HepG2 (cell line): ENCODE results near the gene WDR43. TPM values are rescaled to one million over a fixed set of nuclear protein-coding genes. Genes with fewer than 3 reads are reported as not detected.

Source experiments
- AHR ChIP-seq: IDR thresholded peaks from 2 replicates; pipeline ENCODE4 v1.6.1; 2018; ENCODE audit warnings: missing genetic modification reagents, missing compliant biosample characterization
- ATF1 ChIP-seq: IDR thresholded peaks from 2 replicates; pipeline ENCODE4 v1.6.1; 2016; ENCODE audit warnings: mild to moderate bottlenecking, control low read depth
- CEBPB ChIP-seq: IDR thresholded peaks from 2 replicates; pipeline ENCODE4 v1.6.1; 2011; ENCODE audit warnings: low read depth, low read length, improper control_type of control experiment, borderline replicate concordance
- ELF1 ChIP-seq: sonication (generic); formaldehyde crosslinking; IDR thresholded peaks from 2 replicates; pipeline ENCODE4 v1.4.0; 2020; ENCODE audit warnings: missing genetic modification reagents
- GABPB1 ChIP-seq: IDR thresholded peaks from 2 replicates; pipeline ENCODE4 v1.6.1; 2016; ENCODE audit warnings: mild to moderate bottlenecking, missing genetic modification reagents, moderate library complexity, missing compliant biosample characterization
- HIVEP1 ChIP-seq: sonication (generic); formaldehyde crosslinking; IDR thresholded peaks from 2 replicates; pipeline ENCODE4 v1.4.0; 2020; ENCODE audit warnings: mild to moderate bottlenecking, missing genetic modification reagents
- MBD4 ChIP-seq: IDR thresholded peaks from 2 replicates; pipeline ENCODE4 v1.6.1; 2012; ENCODE audit warnings: low read length, inconsistent platforms, borderline replicate concordance
- NFATC3 ChIP-seq: sonication (generic); formaldehyde crosslinking; IDR thresholded peaks from 2 replicates; pipeline ENCODE4 v1.5.1; 2020; ENCODE audit warnings: mild to moderate bottlenecking, missing genetic modification reagents
- NRL ChIP-seq: sonication (generic); formaldehyde crosslinking; IDR thresholded peaks from 2 replicates; pipeline ENCODE4 v1.5.0; 2020; ENCODE audit warnings: missing genetic modification reagents, mild to moderate bottlenecking, moderate library complexity, borderline replicate concordance
- PAX8 ChIP-seq: sonication (generic); formaldehyde crosslinking; IDR thresholded peaks from 2 replicates; pipeline ENCODE4 v1.8.0; 2022; ENCODE audit warnings: mild to moderate bottlenecking, missing genetic modification reagents, borderline replicate concordance
- SNAPC2 ChIP-seq: sonication (generic); formaldehyde crosslinking; IDR thresholded peaks from 2 replicates; pipeline ENCODE4 v1.8.1; 2022; ENCODE audit warnings: mild to moderate bottlenecking, missing genetic modification reagents
- ZBTB4 ChIP-seq: sonication (generic); formaldehyde crosslinking; IDR thresholded peaks from 2 replicates; pipeline ENCODE4 v1.4.0; 2020; ENCODE audit warnings: missing genetic modification reagents, mild to moderate bottlenecking, borderline replicate concordance
- ZNF225 ChIP-seq: sonication (generic); formaldehyde crosslinking; IDR thresholded peaks from 2 replicates; pipeline ENCODE4 v1.4.0; 2020; ENCODE audit warnings: mild to moderate bottlenecking, missing genetic modification reagents
- ZNF263 ChIP-seq: sonication (generic); formaldehyde crosslinking; IDR thresholded peaks from 2 replicates; pipeline ENCODE4 v1.4.0; 2020; ENCODE audit warnings: missing genetic modification reagents
- ZNF703 ChIP-seq: sonication (generic); formaldehyde crosslinking; IDR thresholded peaks from 2 replicates; pipeline ENCODE4 v1.5.1; 2020; ENCODE audit warnings: missing genetic modification reagents, mild to moderate bottlenecking, moderate library complexity, borderline replicate concordance
- ZSCAN20 ChIP-seq: sonication (generic); formaldehyde crosslinking; IDR thresholded peaks from 2 replicates; pipeline ENCODE4 v1.4.0; 2020; ENCODE audit warnings: missing genetic modification reagents, mild to moderate bottlenecking, borderline replicate concordance
- polyA plus RNA-seq, 8 experiments: library from polyadenylated mRNA; depleted of rRNA in 3 of 8; stranded (reverse) in 7 of 8; unstranded in 1 of 8; fragments of >200 nt; fragmentation: Illumina TruSeq in 4 of 8; extraction: Trizol in 4 of 8; gene quantifications; 2 replicates each; pipeline versions ENCODE4 v1.2.1 to v1.2.3, GENCODE V29; 2011 to 2016; ENCODE audit warnings: low read depth in 4 of 8, missing spikeins in 1 of 8, mixed read lengths in 1 of 8; ENCODE audit not compliant: insufficient read depth in 1 of 8
- total RNA-seq, 5 experiments: library from RNA; depleted of rRNA; stranded (reverse); fragments of >200 nt; fragmentation: Illumina TruSeq; extraction: Trizol; gene quantifications; 2 replicates each; pipeline ENCODE4 v1.2.3, GENCODE V29; 2016; ENCODE audit warnings: low read depth in 1 of 5
- TF ChIP-seq, protein P1 (sequence below): sonication (generic); formaldehyde crosslinking; IDR thresholded peaks from 2 replicates; pipeline ENCODE4 v1.8.1; 2022; ENCODE audit warnings: low read depth, mild to moderate bottlenecking, missing genetic modification reagents
- TF ChIP-seq, protein P2 (sequence below): sonication (generic); formaldehyde crosslinking; IDR thresholded peaks from 2 replicates; pipeline ENCODE4 v1.9.0; 2021; ENCODE audit warnings: missing genetic modification reagents, borderline replicate concordance
- TF ChIP-seq, protein P3 (sequence below): sonication (generic); formaldehyde crosslinking; IDR thresholded peaks from 2 replicates; pipeline ENCODE4 v1.4.0; 2020; ENCODE audit warnings: missing genetic modification reagents, mild to moderate bottlenecking, borderline replicate concordance

WDR43 gene
- total and polyA plus RNA-seq, 2 of the 13 experiments (the other 11 are each of a cell fraction or from before 2014, with no cell fraction given), result 121 to 167 TPM

DNA sequence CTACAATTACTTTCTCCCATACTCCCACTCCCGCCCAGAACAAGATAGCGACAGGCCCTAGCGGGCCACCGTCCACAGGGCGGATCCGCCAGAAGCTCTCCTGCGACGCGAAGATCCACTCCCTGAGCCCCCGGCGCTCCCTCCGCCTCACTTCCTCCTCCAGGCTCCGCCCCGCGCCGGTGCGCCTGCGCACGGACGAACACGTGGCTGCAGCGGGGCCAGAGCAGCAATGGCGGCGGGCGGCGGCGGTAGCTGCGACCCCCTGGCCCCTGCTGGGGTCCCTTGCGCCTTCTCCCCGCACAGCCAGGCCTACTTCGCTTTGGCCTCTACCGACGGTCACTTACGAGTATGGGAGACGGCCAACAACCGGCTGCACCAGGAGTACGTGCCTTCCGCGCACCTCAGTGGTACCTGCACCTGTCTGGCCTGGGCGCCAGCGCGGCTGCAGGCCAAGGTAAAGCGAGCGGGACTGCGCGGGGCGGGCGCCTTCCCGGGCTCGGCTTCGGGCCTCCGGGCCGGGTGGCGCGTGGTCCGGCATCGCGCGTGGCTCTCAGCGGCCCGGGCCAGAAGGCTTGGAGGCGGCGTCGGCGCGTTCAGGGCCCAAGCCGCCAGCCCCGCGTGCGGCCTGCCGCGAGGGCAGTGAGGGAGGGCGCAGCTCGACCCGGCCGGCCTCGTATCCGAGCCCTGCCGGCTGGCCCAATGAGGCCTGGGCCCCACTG, at the start of gene WDR43 (continued):
- TF ChIP-seq, protein P1, sequence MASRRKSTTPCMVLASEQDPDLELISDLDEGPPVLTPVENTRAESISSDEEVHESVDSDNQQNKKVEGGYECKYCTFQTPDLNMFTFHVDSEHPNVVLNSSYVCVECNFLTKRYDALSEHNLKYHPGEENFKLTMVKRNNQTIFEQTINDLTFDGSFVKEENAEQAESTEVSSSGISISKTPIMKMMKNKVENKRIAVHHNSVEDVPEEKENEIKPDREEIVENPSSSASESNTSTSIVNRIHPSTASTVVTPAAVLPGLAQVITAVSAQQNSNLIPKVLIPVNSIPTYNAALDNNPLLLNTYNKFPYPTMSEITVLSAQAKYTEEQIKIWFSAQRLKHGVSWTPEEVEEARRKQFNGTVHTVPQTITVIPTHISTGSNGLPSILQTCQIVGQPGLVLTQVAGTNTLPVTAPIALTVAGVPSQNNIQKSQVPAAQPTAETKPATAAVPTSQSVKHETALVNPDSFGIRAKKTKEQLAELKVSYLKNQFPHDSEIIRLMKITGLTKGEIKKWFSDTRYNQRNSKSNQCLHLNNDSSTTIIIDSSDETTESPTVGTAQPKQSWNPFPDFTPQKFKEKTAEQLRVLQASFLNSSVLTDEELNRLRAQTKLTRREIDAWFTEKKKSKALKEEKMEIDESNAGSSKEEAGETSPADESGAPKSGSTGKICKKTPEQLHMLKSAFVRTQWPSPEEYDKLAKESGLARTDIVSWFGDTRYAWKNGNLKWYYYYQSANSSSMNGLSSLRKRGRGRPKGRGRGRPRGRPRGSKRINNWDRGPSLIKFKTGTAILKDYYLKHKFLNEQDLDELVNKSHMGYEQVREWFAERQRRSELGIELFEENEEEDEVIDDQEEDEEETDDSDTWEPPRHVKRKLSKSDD (CRISPR knock-in tag), result peak; percentile 74; the same call in 1 of the 2 replicates
- TF ChIP-seq PAX8 (CRISPR knock-in tag), result no peak; the same call in none of the 2 replicates
- TF ChIP-seq GABPB1, result peak; percentile 96
- TF ChIP-seq ELF1 (CRISPR knock-in tag), result peak; percentile 95
- TF ChIP-seq ZNF263 (CRISPR knock-in tag), result no peak; the same call in 1 of the 2 replicates
- TF ChIP-seq, protein P2, sequence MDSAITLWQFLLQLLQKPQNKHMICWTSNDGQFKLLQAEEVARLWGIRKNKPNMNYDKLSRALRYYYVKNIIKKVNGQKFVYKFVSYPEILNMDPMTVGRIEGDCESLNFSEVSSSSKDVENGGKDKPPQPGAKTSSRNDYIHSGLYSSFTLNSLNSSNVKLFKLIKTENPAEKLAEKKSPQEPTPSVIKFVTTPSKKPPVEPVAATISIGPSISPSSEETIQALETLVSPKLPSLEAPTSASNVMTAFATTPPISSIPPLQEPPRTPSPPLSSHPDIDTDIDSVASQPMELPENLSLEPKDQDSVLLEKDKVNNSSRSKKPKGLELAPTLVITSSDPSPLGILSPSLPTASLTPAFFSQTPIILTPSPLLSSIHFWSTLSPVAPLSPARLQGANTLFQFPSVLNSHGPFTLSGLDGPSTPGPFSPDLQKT (CRISPR knock-in tag), result no peak
- peak; percentile 61; the same call in 1 of the 2 replicates for TF ChIP-seq ATF1 (CRISPR knock-in tag)
- peak; percentile 90; the same call in 1 of the 2 replicates for TF ChIP-seq ZNF225 (CRISPR knock-in tag)
- TF ChIP-seq CEBPB, result no peak
- peak; percentile 36; the same call in 1 of the 2 replicates for TF ChIP-seq ZBTB4 (CRISPR knock-in tag)
- TF ChIP-seq, protein P3, sequence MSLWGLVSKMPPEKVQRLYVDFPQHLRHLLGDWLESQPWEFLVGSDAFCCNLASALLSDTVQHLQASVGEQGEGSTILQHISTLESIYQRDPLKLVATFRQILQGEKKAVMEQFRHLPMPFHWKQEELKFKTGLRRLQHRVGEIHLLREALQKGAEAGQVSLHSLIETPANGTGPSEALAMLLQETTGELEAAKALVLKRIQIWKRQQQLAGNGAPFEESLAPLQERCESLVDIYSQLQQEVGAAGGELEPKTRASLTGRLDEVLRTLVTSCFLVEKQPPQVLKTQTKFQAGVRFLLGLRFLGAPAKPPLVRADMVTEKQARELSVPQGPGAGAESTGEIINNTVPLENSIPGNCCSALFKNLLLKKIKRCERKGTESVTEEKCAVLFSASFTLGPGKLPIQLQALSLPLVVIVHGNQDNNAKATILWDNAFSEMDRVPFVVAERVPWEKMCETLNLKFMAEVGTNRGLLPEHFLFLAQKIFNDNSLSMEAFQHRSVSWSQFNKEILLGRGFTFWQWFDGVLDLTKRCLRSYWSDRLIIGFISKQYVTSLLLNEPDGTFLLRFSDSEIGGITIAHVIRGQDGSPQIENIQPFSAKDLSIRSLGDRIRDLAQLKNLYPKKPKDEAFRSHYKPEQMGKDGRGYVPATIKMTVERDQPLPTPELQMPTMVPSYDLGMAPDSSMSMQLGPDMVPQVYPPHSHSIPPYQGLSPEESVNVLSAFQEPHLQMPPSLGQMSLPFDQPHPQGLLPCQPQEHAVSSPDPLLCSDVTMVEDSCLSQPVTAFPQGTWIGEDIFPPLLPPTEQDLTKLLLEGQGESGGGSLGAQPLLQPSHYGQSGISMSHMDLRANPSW, result no peak
- TF ChIP-seq NRL (CRISPR knock-in tag), result peak; percentile 83; the same call in 1 of the 2 replicates
- TF ChIP-seq MBD4, result no peak
- TF ChIP-seq ZSCAN20, result no peak
- peak; percentile 89; the same call in 1 of the 2 replicates for TF ChIP-seq NFATC3
- TF ChIP-seq HIVEP1, result no peak; the same call in 1 of the 2 replicates
- peak; percentile 81; the same call in 1 of the 2 replicates for TF ChIP-seq AHR (CRISPR knock-in tag)
- TF ChIP-seq ZNF703 (CRISPR knock-in tag), result no peak
- TF ChIP-seq SNAPC2 (CRISPR knock-in tag), result peak; percentile 31; the same call in 1 of the 2 replicates
